Measurements from ENCODE around the gene SLC4A7.

The SLC4A7 gene

GRCh38 chr3:27378331-27378730 lies 105.9 kb downstream of the SLC4A7 start:
- TF ChIP-seq CTCF (IDR thresholded peaks at IDR 0.05; ENCODE audit: insufficient read depth, low read length, poor library complexity, severe bottlenecking) = no peak
- H3K36me3 ChIP-seq (ENCODE audit: control insufficient read depth, insufficient read depth, low read length) = no peaks in the 10 kb centered on the region

GRCh38 chr3:27376109-27376772 lies 107.9 kb downstream of the SLC4A7 start:
- Histone ChIP-seq H3K4me3 (replicated peaks; ENCODE audit: low read depth, low read length) (no peak overlapping the region), H3K27me3 (replicated peaks; ENCODE audit: control insufficient read depth, insufficient read depth, low read length) (no peaks in the 10 kb centered on the region), H3K36me3 (ENCODE audit: control insufficient read depth, insufficient read depth, low read length) (no peaks in the 10 kb centered on the region)
- TF ChIP-seq CTCF (IDR thresholded peaks at IDR 0.05; ENCODE audit: insufficient read depth, low read length, poor library complexity, severe bottlenecking) = no peak
- DNase-seq (ENCODE audit: extremely low read depth, insufficient read length) = no peak

More at GRCh38 chr3:27378331-27378730, 105.9 kb downstream of the SLC4A7 start:
- Histone ChIP-seq H3K27me3 (replicated peaks; ENCODE audit: control insufficient read depth, insufficient read depth, low read length) (no peaks in the 10 kb centered on the region), H3K4me3 (replicated peaks; ENCODE audit: low read depth, low read length) (no peak overlapping the region)
- DNase-seq (ENCODE audit: extremely low read depth, insufficient read length) = no peak

DNA sequence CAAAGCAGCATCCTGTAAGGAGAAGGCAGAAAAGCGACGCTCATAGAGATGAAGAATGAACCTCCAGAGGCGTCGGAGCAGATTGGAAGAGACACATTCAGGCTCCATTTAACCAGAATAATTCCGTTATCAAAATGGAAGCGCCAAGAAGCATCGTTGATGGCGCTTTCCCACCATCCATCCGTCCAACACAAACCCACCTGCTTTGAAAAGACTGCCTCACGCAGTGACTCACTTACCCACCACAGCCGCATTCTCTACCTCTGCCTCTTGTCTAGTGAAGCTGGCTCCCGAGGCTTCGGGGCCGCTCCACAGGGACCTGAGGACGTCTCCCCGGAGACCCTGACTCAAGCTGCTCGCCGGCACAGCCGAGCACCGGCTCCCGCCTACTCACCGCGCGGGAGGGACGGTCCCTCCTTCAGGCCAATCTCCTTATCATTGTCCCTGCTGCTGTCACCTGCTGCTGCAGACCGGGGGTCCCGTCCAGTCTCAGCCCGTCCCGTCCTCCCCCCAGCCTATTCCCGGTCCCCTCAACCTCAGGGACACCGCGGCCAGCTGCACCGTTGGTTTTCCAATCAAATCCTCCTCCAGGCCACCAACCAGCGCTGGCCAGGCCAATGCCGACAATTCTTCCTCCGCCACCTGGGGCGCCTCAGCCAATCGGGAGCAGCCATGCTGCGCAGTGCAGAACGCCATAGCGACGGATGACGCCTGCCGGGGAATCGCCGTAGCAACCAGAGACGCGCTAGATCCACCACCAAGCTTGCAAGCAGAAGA lies 115.2 kb downstream of the SLC4A7 start, which contains the start of gene NEK10:
TSS of gene NEK10 (minus strand) at position 553 of the 777 bp plus-strand sequence. CDS start 16,501 bp downstream, outside the sequence.
- Histone ChIP-seq H3K27me3 (replicated peaks; ENCODE audit: control insufficient read depth, insufficient read depth, low read length) (no peaks in the 10 kb centered on the region), H3K36me3 (ENCODE audit: control insufficient read depth, insufficient read depth, low read length) (no peaks in the 10 kb centered on the region), H3K4me3 (replicated peaks; ENCODE audit: low read depth, low read length) (peak within 1 kb of the TSS; percentile 91)
- peak; percentile 86 for DNase-seq (ENCODE audit: extremely low read depth, insufficient read length)
- no peak for TF ChIP-seq CTCF (IDR thresholded peaks at IDR 0.05; ENCODE audit: insufficient read depth, low read length, poor library complexity, severe bottlenecking)

GRCh38 chr3:27366062-27366591 lies 118.1 kb downstream of the SLC4A7 start:
- no peak for TF ChIP-seq CTCF (IDR thresholded peaks at IDR 0.05; ENCODE audit: insufficient read depth, low read length, poor library complexity, severe bottlenecking)
- no peak for DNase-seq (ENCODE audit: extremely low read depth, insufficient read length)
- H3K4me3 ChIP-seq (replicated peaks; ENCODE audit: low read depth, low read length) = no peak overlapping the region
- no peaks in the 10 kb centered on the region for H3K36me3 ChIP-seq (ENCODE audit: control insufficient read depth, insufficient read depth, low read length)
- no peaks in the 10 kb centered on the region for H3K27me3 ChIP-seq (replicated peaks; ENCODE audit: control insufficient read depth, insufficient read depth, low read length)

GRCh38 chr3:27360113-27361078 lies 123.8 kb downstream of the SLC4A7 start:
- peak; percentile 18 for DNase-seq (ENCODE audit: extremely low read depth, insufficient read length)
- H3K27me3 ChIP-seq (replicated peaks; ENCODE audit: control insufficient read depth, insufficient read depth, low read length) = no peaks in the 10 kb centered on the region

More at GRCh38 chr3:27360113-27361078, 123.8 kb downstream of the SLC4A7 start:
- Histone ChIP-seq H3K4me3 (replicated peaks; ENCODE audit: low read depth, low read length) (no peak overlapping the region), H3K36me3 (ENCODE audit: control insufficient read depth, insufficient read depth, low read length) (no peaks in the 10 kb centered on the region)
- no peak for TF ChIP-seq CTCF (IDR thresholded peaks at IDR 0.05; ENCODE audit: insufficient read depth, low read length, poor library complexity, severe bottlenecking)

Measured in GM06990 (cell line).